GM19023 (cell line): Measurements from ENCODE around the gene CAMTA1.

Experiments
- ATAC-seq: cut with Tn5 transposase; IDR thresholded peaks from one replicate; pipeline ENCODE4 v1.9.1; 2021; ENCODE audit warnings: mild to moderate bottlenecking, moderate library complexity; ENCODE audit not compliant: unreplicated experiment

The CAMTA1 gene

DNA sequence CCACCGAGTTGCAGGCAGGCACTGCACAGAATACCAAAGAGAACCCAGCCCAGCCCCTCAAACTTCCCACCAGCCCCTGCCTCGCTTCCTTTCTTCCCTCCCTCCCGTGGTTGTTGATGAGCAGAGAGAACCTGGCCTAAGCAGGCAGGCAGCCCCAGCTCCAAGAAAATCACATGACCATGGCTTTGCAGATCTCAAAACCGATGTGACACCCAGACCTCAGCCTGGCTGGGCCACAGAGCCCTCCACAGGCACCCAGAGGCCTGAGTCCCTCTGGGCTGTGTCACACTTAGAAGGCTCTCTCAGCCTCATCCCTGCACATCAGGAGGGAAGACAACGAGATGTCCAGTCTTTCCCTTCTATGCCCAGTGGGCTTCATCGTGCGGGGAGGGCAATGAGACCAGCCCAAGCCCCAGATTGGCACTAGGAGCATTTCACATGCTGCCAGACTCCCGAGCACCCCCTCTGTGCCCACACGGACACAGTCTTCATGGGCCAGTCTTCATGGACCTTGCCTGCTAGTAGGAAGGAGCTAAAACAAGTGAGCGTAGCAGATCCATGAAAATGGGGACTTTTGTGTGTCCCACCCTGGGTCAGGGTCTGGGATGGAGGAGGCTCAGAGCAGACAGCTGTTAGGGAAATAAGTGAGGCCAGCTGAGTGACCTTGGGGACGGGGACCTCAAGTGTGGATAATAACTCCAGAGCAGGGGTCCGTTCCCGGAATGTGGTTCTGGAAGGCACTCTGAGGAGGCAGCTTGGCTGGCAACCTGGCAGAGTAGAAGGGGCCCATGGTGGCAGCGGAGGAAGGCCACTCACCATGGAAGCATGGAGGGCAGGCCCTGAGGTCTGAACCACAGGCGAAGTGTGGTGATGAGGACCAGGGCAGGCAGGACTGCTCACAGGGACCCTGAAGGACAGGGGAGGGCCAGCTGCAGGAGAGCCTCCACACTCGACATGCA, 781.4 kb downstream of the CAMTA1 start:
- no peak for ATAC-seq

DNA sequence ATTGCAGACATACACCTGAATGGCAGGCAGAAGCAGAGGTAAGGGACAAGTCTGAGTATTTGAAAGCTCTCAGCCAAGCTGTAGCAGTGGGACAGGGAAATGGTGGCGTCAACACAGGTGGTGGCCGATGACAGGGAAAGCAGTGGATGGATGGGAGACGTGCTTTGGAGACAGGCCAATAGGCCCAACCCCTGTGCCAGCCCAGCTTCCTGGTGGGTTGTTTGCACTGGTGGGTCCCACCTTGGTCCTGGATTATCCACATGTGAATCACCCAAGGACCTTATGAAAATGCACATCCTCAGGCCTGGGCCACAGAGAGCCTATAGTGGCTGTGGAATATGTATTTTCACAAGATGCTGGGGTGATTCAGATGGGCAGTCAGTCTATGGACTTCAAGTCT, 782.1 kb downstream of the CAMTA1 start:
- no peak for ATAC-seq

DNA sequence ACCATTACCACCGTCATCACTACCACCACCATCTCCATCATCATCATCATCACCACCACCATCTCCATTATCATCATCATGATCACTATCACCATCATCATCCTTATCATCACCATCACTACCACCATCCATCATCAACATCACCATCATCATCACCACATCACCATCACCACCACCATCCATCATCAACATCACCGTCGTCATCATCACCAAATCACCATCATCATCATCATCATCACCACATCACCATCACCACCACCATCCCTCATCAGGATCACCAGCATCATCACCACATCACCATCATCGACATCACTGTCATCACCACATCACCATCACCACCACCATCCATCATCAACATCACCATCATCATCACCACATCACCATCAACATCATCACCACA, 782.8 kb downstream of the CAMTA1 start:
- no peak for ATAC-seq

DNA sequence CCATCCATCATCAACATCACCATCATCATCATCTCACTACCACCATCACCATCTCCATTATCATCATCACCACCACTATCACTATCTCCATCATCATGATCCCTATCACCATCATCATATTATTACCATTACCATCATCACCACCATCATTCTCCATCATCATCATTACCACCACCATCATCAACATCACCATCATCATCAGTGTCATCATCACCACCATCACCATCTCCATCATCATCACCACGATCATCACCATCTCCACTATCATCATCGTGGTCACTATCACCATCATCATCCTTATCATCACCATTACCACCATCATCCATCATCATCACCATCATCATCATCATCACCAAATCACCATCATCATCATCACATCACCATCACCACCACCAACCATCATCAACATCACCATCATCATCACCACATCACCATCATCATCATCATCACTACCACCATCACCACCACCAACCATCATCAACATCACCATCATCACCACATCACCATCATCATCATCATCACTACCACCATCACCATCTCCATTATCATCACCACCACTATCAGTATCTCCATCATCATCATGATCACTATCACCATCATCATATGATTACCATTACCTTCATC, 783.8 kb downstream of the CAMTA1 start:
- ATAC-seq = no peak

DNA sequence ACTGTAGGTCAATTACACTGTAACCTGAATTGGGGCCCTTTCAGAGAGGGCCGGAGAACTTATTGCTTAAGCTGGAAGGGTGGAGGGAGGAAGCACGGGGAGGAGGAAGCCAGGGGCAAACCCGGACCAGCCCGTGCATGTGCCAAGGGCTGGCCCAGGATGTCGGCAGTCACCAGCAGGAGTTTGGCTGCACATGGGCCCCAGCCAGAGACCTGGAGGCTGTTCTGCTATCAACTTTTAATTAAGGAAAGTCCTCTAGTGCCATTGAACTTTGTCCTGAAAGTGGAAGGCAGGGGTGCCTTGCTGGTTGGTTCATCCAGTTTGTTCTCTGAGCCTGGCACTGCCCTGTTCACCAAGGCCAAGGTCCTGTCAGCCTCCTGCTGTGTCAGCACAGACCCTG, 785.1 kb downstream of the CAMTA1 start:
- ATAC-seq = no peak

DNA sequence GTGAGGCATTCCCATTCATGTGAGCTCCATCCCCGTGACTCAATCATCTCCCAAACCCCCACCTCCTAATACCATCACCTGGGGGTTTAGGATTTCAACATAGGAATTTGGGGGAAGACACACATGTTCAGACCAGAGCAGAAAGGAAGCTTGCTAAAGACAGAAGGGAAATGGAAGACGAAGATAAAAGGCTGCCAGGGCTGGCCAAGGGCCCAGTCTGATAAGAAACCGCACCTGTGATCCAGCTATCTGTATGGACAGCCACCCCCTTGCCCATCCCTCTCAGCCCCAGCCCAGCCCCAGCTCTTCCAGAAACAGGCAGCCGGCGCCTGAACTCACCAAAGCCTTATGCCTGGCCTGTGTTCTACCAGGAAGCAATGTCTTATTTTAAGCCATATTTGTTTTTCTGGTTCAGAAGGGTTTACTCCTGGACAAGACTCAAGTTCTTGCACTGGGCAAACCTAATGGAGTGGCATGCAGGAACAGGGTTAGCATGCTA, 787.4 kb downstream of the CAMTA1 start:
- no peak for ATAC-seq

DNA sequence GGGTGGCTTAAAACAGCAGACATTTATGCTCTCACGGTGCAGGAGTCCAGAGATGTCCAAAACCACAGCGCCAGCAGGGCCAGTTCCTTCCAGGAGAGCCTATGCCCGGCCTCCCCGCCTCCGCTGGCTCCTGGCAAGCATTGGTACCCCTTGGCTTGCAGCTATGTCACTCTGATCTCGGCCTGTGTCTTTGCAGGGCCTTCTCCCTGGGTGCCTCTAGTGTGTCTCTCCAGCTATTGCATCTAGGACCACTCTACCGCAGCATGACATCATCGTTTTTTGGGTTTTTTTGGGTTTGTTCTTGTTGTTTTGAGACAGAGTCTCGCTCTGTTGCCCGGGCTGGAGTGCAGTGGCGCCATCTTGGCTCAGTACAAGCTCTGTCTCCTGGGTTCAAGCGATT, 788.2 kb downstream of the CAMTA1 start:
- no peak for ATAC-seq

DNA sequence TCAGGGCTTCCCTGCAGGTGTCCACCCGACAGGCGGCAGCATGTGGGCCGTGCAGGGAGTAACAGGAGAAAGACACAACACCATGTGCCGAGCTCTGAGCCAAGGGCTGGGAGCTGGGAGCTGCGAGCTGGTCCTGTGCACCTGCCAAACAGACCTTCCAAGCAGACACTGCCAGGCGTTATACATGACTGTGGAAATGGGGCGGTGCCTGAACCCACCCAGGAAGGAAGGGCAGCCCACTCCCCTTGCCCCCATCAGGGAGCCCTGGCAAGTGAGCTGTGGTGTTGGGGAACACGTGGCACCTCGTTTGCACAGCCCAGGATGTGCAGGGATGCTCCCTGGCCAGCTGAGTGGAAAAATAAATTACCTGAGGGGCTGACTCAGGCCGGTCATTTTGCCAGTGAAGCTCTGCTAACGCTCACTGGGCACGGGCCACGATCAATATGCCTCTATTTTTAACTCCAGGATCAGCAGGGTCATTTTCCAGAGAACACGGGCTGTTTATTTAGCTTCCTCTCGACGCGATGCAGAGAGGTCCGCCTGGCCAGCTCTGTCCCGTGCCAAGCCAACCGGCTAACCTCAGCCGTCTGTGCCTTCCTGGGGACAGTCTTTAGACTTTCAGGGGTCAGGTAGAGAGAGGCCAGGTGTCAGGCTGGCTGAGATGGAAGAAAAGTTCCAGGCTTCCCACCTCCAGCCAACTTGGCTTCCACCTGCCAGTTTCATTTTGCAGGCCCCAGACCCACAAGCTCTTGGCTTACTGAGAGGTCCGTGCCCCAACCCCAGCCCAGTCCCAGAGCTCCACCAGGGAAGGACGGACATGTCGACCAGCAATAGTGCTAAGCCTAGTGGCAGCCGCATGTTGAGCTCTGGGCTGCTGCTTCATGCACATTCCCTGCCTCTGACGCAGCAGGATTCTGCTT, 789.1 kb downstream of the CAMTA1 start:
- ATAC-seq = no peak

DNA sequence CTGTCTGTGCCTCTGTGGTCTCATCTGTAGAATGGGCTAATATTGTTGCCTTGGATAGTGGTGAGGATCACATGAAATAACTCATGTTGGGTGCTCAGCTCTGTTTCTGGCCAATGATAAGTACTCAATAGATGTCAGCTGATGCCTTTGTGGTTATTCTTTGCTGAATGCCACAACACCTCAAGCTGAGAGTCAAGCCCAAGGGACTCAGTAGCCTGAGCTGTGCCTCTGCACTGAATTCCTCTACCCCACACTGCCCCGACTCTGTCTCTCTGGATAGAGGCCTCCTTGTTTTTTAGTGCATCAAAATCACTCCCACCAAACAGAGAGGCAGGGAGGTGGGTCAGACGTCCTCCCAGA, 789.8 kb downstream of the CAMTA1 start:
- no peak for ATAC-seq

DNA sequence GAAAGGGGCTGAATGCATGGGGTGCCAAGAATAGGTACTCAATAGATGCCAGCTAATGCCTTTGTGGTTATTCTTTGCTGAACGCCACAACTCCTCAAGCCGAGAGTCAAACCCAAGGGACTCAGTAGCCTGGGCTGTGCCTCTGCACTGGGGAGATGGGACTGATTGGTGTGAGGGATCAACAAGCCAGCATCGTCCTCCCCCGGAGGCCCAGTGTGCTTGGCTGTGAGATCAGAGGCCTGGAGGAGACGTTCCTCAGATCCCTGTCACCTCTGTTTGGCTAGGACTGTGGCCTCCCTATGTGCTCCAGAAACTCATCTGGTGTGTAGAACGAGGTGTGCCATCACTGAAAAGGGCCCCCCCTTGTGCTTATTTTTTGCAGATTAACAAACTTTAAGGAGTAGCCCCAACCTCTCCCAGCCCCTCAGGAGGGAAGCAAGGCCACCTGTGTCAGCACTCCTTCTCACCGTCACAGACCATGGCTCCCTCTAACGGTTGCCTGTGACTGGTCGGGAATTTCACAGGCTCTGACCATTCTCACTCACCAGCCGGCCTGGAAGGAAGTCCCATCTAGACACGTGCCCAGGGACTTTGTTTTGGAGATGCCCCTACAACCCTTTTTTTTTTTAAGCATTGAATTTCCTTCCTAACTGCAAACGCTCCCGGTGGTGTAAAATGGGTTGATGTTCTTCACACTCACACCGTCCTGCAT, 791.8 kb downstream of the CAMTA1 start:
- no peak for ATAC-seq

DNA sequence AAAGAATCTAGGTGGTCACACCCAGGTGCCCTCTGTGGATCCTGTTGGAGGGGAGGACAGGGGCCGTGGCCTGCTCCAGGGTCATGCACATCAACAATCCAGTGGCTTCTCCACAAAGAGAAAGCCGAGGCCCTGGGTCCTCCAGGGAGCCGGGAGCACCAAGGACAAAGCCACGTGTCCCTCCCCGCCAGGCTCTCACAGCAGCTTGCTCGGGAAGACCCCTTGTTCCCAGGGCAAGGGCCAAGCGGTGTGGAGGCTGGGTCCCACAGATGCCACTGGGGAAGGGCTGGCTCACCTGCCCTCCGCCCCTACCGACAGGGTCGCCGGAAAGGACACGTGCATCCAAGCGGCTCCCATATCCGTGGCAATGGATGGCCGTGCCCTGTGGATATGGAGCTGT, 793.0 kb downstream of the CAMTA1 start:
- ATAC-seq = no peak

DNA sequence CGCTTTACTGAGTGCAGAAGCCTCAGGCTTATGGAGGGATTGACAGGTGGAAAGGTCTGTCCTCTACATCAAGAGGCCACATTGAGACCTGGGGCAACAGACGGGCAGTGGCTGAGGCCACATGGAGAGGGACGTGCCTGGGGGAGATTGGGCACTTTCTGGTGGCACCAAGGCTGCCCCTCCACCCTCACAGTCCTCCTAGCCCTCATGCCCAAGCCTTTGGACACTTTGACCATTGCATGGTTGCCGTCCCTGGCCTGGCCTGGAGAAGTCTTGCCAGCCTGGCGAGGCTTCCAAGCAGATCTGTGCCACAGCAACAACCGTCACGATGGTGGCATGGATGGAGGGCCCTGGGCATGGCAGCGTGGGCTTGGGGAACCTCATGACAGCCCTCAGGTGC, 793.8 kb downstream of the CAMTA1 start:
- ATAC-seq = no peak

DNA sequence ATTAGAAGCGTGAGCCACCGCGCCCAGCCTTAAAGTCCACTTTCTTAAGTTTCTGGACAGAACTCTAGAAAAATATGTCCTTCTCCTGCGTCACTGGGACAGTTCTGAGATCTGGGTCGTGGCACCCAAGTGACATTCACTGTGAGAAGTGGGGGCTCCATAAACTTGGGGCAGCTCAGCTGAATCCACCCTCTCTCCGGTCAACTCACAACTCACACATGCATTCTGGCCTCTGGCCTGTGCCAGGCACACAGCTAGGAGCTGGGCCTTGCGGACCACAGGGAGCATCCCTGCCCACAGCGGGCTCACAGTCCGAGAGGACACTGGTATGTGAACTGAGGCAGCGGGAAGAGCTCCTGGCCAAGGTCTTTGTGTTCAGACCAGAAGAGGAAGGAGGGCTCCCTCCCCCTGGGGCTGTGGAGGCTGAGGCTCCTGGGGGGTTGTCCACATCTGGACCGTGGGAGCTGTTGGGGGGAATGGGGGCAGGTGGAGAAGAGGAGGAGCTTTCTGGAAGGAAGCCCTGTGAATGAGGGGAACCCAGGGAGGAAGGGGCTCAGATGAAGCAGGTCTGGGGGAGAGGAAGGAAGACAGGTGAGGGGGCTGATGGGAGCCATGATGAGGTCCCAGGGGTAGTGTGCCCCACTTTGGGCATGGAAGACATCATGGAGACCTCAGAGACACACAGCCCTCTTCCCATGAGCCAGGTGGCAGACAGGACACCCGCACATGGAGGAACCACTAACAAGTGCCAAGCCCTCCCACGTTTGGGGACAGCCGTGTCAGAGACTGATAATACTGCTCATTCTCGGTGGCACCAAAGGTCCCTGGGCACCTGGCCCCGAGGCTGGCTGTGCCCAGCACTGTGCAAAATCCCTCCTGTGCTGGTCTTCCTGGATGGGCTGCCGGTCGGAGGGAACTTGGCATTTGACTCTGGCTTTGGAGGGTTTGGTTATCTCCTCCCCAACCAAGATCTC, 794.9 kb downstream of the CAMTA1 start:
- no peak for ATAC-seq

DNA sequence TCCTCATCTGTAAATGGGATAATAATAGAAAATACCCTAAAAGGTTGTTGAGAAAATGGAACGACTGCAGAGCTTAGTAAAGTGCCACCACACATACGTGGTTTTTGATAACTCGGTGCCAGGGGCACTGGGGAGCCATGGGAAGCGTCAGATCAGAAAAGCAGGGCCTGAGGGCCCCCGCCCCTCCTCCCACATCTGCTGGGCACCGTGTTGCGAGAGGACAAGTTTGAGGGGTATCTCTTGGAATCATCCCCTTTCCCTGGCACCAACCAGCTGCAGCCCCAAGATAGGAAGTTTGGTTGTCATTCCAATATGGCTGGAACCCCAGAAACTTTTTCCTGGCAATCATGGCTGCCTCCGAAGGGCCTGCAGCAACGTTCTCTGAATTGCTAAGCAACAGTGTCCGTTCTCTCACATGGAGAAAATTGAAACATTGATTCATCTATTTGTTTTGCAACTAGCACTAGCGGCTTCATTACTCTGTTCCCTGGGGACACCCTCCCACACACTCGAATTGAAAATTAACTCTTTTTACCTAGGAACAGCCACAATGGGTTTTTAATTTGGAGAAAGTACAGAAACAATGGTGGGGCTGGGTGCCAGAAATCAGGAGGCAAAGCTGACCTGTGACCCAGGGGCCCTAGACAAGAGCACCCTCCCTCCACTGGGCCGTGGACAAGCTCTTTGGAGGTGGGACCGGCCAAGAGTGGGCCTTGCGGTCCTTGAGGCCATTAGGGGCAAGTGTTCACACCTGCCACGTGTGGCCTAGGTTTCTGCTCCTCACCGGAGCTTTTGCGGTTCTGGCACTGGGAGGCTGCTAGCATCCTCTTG, 795.9 kb downstream of the CAMTA1 start:
- ATAC-seq = no peak

DNA sequence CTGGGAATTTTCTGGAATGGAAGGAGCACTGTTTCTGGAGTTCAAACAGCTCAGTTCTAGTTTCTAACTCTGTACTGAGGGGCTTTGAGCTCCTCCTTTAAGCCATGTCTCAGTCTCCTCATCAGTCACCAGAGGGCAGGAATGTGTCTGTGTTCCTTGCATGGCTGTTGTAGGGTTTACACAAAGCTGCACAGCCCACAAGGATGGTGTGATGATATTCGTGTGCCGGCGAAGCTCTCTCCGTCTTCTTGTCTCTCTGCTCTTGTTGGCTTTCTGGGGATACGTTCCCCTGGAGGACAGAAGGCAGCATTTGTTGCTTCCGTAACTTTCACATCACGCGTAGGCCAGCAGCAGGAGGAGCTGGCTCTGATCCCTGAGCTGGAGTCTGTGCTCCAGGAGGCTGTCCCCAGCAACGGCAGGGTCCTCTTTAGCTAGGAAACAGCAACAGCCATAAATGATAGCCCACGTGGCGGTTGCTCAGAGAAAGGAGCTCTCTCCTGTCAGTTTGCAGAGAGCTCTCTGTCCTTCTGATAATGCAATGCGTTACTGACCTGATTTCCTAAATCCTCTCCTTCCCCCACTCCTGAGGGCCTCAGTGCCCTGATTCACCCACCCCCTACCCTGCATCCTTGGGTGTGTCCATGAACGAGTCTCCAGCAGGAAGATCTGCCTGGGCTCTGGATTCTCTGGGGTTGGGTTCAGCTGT, 796.7 kb downstream of the CAMTA1 start:
- no peak for ATAC-seq

DNA sequence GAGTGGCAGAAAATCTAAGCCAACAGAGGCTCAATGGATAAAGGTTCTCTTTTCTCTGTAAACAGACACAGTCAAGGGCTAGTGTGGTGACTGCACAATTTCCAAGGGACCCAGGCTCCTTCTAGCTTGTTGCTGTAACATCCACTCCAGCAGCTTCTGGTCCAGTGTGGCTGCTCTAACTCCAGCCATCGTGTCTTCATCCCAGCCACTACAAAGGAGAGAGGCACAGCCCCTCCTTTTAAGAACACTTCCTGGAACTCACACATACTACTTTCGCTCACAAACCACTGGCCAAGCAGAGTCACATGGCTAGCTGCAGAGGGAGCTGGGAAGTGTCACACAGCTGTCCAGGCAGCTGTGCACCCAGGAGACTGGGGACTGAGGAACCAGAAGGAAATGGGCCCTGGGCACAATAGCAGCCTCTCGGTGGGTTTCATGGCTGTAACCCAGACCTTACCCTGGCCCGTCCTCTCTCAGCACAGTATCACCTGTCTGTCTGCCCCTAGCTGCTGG, 797.3 kb downstream of the CAMTA1 start:
- no peak for ATAC-seq

DNA sequence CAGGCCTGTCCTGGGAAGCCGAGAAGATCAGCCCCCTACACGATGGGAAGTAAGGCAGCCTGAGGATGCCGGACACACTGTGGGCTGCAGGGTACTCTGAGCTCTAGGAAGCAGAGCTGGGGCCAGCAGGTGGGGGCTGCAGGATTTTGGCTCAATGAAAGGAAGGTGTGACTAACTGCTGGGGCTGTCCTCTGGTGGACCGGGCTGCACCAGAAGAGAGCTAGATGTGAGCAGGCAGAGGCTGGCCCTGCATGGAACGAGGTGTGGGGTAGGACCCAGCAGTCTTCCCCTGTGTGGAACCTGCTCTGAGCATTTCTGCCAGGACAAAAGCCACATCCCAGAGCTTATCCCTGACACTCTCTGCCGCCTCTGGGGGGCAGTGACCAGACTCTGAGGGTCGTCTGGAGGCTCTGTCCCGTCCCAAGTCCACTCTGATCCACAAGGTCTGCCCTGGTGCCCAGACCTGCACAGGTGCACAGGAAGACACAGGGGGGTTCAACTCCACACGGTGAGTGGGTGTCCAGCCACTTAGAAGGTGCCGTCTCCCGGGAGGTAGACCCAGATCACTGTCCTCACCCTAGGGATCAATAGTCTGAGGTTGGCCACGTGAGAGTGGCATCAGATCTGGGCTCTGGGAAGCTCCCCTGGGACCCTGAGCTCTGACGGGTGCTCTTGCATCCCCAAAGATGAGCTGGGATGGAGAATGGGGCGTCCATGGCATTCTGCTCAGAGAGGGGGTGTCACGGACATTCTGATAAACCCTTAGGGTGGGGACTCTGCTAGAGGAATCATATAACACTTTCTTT, 798.2 kb downstream of the CAMTA1 start:
- ATAC-seq = no peak
